Motor neuron (in vitro differentiated cells): ENCODE results near the gene SLC39A11. TPM values are rescaled to one million over a fixed set of nuclear protein-coding genes. Genes with fewer than 3 reads are reported as not detected.

ENCODE experiments used
- ATAC-seq, 8 experiments: fragments of 200-7000 bp; cut with Tn5 transposase; replicated peaks in 6 of 8; 2 replicates each; pipeline ENCODE4 v1.8.0; 2021; ENCODE audit warnings: mild to moderate bottlenecking in 8 of 8, moderate library complexity in 8 of 8
- H3K27ac ChIP-seq, 2 donors: fragments of 250-450 bp; sonication (Bioruptor Pico); 2 replicates each; pipeline ENCODE4 v1.9.0; 2021; ENCODE audit warnings: antibody characterized with exemption in 2 of 2, mild to moderate bottlenecking in 2 of 2, moderate library complexity in 1 of 2
- H3K4me1 ChIP-seq, 2 donors: fragments of 250-450 bp; sonication (Bioruptor Pico); replicated peaks in 1 of 2; 2 replicates each; pipeline ENCODE4 v1.6.1; 2021; ENCODE audit warnings: antibody characterized with exemption in 2 of 2, mild to moderate bottlenecking in 2 of 2, moderate library complexity in 1 of 2
- H3K4me3 ChIP-seq, 5 donors: fragments of 250-450 bp; sonication (Bioruptor Pico); 2 replicates each; pipeline ENCODE4 v1.9.0; 2021; ENCODE audit warnings: antibody characterized with exemption in 5 of 5, mild to moderate bottlenecking in 5 of 5, moderate library complexity in 4 of 5
- WGBS, 10 experiments: fragments of 450-650 bp; shearing (Covaris generic); methylation state at CpG; one replicate each; pipeline ENCODE4 v1.0.0; 2022; 5-methylcytosine and 5-hydroxymethylcytosine counted together
- in situ Hi-C, 9 experiments: fragments of 400-800 bp; cut with MboI; loops; one replicate each; pipeline ENCODE4 v1.15.0; 2021; ENCODE audit warnings: low sequenced_read_pairs in 9 of 9, low pct_unique_long_range_greater_than_20kb in 2 of 9; ENCODE audit not compliant: unreplicated experiment in 9 of 9
- total RNA-seq, 8 experiments: library from RNA; unstranded; fragments of 300-600 nt; gene quantifications; 2 replicates each; pipeline versions ENCODE4 v1.2.3 to v1.2.4, GENCODE V29; 2022

SLC39A11 gene
- total RNA-seq, 8 experiments from 2014 or later, result 5.3 to 27.3 (median 10.8) TPM

GRCh38 chr17:72697602-72698146 is 394.8 kb downstream of the SLC39A11 start:
- Histone ChIP-seq H3K27ac (no peak overlapping the region), H3K4me1 (peaks cover 0 to 5% of the 10 kb centered on the region in 2 donors), H3K4me3 (no peak overlapping the region)
- 61 to 100% (median 95%) methylated on average over 1 to 6 of the region's 9 CpGs; no CpG with 5 or more reads in 3 of the 10 experiments for WGBS, 10 experiments
- ATAC-seq, result peak in 3 of 8 experiments; percentile 12 to 24 (median 21)
- in situ Hi-C loops, result no loop called here

- 60 to 100% (median 93%) methylated on average over 1 to 8 of the region's 8 CpGs; no CpG with 5 or more reads in 1 of the 10 experiments for WGBS, 10 experiments
- peaks cover 0 to 5% of the 10 kb centered on the region in 2 donors for H3K4me1 ChIP-seq
- H3K4me3 ChIP-seq, result no peak overlapping the region
- no peak for ATAC-seq
- H3K27ac ChIP-seq, result no peak overlapping the region
- in situ Hi-C loops, result no loop called here
Observed at GRCh38 chr17:72696721-72697120, 395.8 kb downstream of the SLC39A11 start.

DNA sequence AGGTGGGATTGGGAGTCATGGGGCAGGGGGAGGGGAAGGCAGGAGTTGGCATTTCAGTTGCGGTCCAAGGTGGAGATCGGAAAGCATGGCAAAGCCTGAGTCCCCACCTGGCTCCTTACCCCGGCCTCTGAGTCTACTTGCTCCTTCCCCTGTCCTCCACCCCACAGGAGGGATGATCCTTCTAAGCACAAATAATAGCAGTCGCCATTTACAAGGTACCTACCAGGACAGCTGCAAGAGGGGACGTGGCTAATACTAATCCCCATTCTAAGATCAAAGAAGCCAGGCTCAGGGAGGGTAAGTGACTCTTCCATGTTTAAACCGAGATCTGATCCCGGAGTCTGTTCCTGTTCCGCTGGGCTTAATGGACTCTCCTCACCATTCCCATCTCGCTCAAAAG is 396.3 kb downstream of the SLC39A11 start:
- no peak for ATAC-seq
- H3K4me1 ChIP-seq, result peaks cover 0 to 5% of the 10 kb centered on the region in 2 donors
- in situ Hi-C loops, result no loop called here
- no peak overlapping the region for H3K4me3 ChIP-seq
- 82 to 100% (median 87%) methylated on average over 1 to 6 of the region's 9 CpGs; no CpG with 5 or more reads in 3 of the 10 experiments for WGBS, 10 experiments
- no peak overlapping the region for H3K27ac ChIP-seq

- no peak for ATAC-seq
- in situ Hi-C loops, result no loop called here
- H3K27ac ChIP-seq, result no peak overlapping the region
- no peak overlapping the region for H3K4me3 ChIP-seq
- WGBS, 10 experiments, result 68 to 100% (median 100%) methylated on average over 1 to 4 of the region's 4 CpGs; no CpG with 5 or more reads in 4 of the 10 experiments
- H3K4me1 ChIP-seq, result peaks cover 0 to 5% of the 10 kb centered on the region in 2 donors
Observed at GRCh38 chr17:72693956-72694355, 398.5 kb downstream of the SLC39A11 start.

DNA sequence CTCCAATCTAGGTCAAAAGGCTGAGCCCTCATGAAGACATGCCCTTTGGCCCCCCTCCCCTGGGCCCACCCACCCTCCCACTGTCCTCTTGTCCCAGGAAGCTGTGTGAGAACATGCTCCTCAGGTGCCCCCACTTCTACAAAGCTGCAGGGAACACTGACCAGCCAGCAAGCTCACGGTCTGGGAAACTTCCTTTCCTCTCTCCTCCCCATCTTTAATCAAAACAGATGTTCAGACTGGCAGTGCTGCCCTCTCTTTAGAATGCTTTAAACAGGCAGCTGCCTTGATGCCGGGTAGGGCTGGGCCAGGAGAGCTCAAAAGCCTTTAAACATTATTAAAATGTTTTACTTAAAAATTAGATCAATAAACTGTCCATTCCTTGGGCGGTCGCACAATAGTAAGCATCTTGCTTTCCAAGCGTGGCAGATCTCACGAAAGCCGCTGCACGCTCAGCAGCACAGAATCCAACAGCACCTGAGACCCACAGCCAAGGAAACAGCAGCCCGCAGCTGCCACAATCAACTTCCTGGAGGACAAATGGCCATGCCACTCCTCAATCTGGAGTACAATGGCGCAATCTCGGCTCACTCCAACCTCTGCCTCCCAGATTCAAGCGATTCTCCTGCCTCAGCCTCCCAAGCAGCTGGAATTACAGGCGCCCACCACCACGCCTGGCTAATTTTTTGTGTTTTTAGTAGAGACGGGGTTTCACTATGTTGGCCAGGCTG is 399.2 kb downstream of the SLC39A11 start:
- no peak overlapping the region for H3K27ac ChIP-seq
- ATAC-seq, result no peak
- H3K4me3 ChIP-seq, result no peak overlapping the region
- in situ Hi-C loops, result no loop called here
- 0 to 100% (median 90%) methylated on average over 1 to 6 of the region's 15 CpGs; no CpG with 5 or more reads in 2 of the 10 experiments for WGBS, 10 experiments
- H3K4me1 ChIP-seq, result peaks cover 0 to 6% of the 10 kb centered on the region in 2 donors

DNA sequence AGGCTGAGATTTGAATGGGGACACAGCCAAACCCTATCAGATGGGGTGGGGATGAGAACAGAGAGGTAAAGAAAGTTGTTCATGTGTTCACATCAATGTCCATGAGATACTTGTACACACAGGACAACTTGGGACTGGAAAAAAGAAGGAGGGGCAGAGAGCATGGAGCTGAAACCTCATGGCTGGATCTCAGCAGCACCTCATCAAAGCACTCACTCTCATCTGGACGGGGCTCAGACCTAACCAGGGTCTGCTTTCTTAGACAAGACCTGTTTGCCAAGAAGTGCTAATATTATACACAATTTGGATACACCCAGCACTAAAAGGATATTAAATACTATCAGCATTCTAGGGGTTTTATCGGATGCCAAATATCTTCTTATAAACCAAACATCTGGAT is 399.8 kb downstream of the SLC39A11 start:
- no peak for ATAC-seq
- no peak overlapping the region for H3K4me3 ChIP-seq
- 23 to 100% (median 97%) methylated on average over 1 to 2 of the region's 2 CpGs; no CpG with 5 or more reads in 4 of the 10 experiments for WGBS, 10 experiments
- H3K27ac ChIP-seq, result no peak overlapping the region
- H3K4me1 ChIP-seq, result peaks cover 0 to 8% of the 10 kb centered on the region in 2 donors
- in situ Hi-C loops, result no loop called here

DNA sequence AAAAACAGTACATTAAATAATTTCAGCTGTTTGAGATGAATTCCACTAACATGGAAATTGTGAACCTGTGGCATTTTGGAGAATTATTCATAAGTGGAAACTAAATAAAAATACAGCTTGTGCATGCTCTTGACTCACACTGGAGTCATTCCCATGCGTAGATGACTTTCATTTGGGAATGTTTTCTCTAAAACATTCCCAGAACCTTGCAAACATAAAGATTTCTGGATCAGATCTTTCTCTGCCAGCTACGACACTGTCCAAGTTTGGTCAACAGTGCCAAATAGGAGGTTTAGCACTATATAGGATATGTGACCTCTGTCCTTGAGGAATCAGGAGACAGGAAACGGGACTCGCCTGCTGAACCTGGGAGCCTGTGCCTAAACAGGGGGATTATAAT is 400.9 kb downstream of the SLC39A11 start:
- no peak for ATAC-seq

GRCh38 chr17:72691017-72691416 is 401.5 kb downstream of the SLC39A11 start:
- H3K4me3 ChIP-seq, result no peak overlapping the region
- H3K4me1 ChIP-seq, result peaks cover 0 to 10% of the 10 kb centered on the region in 2 donors
- no peak for ATAC-seq
- in situ Hi-C loops, result no loop called here
- 80 to 100% (median 93%) methylated on average over 1 to 3 of the region's 3 CpGs; no CpG with 5 or more reads in 3 of the 10 experiments for WGBS, 10 experiments
- H3K27ac ChIP-seq, result no peak overlapping the region

More for the DNA sequence above, 400.9 kb downstream of the SLC39A11 start:
- Histone ChIP-seq H3K4me3 (no peak overlapping the region), H3K27ac (no peak overlapping the region), H3K4me1 (peaks cover 0 to 10% of the 10 kb centered on the region in 2 donors)
- in situ Hi-C loops, result no loop called here
- WGBS, 10 experiments, result 34 to 100% (median 70%) methylated on average over 1 to 4 of the region's 4 CpGs; no CpG with 5 or more reads in 2 of the 10 experiments

DNA sequence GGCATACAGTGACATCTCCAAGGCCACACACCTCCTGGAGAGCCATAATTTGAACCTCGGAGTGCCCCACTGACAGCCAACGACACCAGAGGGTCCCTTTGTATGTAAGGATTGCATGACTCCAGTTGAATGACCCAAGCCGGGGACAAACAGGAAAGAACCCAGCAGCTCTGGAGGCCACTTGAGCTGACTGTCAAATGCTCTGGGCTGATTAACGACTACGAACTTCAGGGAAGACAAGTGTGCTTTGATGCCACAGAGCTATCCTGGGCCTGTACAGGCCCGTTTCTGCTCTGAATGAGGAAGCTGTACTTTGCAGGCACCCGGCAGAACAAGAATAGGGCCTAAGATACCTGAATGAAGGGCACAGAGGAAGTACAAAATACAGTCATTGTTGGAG is 404.6 kb downstream of the SLC39A11 start:
- peak in 4 of 8 experiments; percentile 33 to 82 (median 68) for ATAC-seq
- in situ Hi-C loops, result no loop called here
- peaks cover 0 to 10% of the 10 kb centered on the region in 2 donors for H3K4me1 ChIP-seq
- 33 to 80% (median 40%) methylated on average over 1 to 2 of the region's 7 CpGs; no CpG with 5 or more reads in 5 of the 10 experiments for WGBS, 10 experiments
- H3K27ac ChIP-seq, result no peak overlapping the region
- H3K4me3 ChIP-seq, result no peak overlapping the region

DNA sequence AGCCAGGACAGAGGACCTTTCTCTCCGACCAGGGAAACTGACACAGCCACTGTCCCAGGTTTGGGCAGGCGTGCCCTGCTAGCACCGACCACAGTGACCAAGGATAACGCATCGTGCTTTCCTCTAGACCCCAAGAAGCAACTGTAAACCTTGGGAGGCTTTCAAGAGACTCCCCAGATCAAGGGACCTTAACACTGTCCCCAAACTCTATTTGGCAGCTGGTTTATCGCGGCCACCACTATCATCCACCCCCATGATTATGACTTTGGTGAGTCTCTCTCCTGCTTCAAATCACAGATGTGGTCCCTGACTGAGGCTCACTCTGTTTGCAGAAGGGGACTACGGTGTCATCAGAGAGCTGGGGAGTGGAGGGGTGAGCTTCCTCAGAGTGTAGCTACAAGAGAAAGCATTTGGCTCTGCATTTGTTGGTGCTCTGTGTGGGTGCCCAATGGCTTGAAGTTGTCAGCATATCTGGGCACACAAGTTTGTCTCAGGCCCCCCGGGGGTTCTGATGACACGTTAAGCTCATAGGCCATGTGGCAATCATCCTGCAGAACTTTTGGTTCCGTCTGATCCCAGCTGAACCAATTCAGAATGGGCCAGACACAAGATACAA is 408.0 kb downstream of the SLC39A11 start:
- 64 to 100% (median 83%) methylated on average over 2 to 7 of the region's 11 CpGs; no CpG with 5 or more reads in 2 of the 10 experiments for whole genome bisulfite sequencing, 10 experiments
- ATAC-seq, result no peak
- H3K27ac ChIP-seq, result no peak overlapping the region

DNA sequence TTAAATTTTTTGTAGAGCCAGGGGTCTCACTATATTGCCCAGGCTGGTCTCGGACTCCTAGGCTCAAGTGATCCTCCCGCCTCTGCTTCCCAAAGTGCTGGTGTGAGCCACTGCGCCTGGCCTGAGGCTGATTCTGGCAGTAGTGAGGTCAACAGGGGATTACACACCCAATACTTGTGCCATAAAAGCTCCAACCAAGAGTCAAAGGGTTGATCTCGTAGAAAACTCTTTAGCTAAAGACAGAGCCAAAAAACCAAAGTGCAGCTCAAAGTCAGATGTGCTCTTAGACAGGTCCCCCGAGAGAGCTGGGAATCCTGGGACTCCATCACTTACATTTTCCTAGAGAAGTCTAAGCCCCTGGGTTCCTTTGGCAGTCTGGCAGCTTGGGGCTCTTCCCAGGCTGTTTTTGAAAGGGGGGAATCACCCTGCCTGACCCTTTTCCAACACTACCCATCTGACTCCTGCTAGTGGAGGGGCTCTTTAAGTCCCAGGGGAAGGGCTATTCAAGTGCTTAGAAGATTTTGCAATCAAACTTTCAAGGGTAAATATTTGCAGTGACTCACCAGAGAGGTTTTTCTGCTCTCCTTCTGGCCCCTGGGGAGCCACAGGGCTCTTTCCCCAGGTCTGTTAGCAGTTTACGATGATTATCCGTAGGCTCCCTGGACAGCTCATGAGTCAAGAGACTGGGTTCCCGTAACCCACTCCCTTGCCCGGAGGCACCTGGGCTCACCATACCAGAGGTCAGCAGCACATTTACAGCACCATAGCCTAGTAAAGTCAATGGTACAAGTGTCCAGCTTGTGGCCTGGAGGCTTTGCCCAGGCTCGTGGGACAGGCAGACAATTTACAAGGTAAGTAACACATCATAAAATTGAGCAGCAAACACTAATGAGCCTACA is 408.7 kb downstream of the SLC39A11 start:
- 30 to 100% (median 87%) methylated on average over 1 to 8 of the region's 10 CpGs; no CpG with 5 or more reads in 3 of the 10 experiments for WGBS, 10 experiments
- peak in 6 of 8 experiments; percentile 24 to 90 (median 70) for ATAC-seq
- Histone ChIP-seq H3K4me3 (no peak overlapping the region), H3K27ac (no peak overlapping the region), H3K4me1 (peaks cover 0 to 10% of the 10 kb centered on the region in 2 donors)
- in situ Hi-C loops, result no loop called here

More for the DNA sequence above, 408.0 kb downstream of the SLC39A11 start:
- in situ Hi-C loops, result no loop called here
- no peak overlapping the region for H3K4me3 ChIP-seq
- H3K4me1 ChIP-seq, result peaks cover 0 to 10% of the 10 kb centered on the region in 2 donors

DNA sequence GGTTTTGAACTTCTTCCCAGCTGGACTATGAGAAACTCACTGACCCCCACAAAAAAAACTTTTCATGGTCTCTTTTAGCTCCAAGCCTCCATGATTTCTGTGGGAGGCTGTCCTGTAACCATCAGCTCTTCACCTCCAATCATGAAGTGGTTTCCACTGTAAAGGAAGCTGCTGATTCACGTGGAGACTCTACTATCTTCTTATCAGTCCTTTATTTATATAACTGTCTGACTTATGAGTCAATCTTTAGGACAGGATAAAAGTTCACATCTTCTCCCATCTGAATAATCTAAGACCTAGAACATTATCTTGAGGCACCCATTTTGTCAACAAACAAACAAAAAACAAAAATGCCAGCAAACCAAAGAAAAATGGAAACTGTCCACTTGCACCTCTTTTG is 409.9 kb downstream of the SLC39A11 start:
- ATAC-seq, result no peak
- Histone ChIP-seq H3K27ac (no peak overlapping the region), H3K4me3 (no peak overlapping the region), H3K4me1 (peaks cover 0 to 2% of the 10 kb centered on the region in 2 donors)
- WGBS, 10 experiments, result 0 to 100% (median 83%) methylated on average over 1 of the region's 1 CpG; no CpG with 5 or more reads in 4 of the 10 experiments
- in situ Hi-C loops, result no loop called here
